CD4-positive, alpha-beta T cell (primary cell): ENCODE measurements around the gene P4HTM. TPM values are rescaled to one million over a fixed set of nuclear protein-coding genes. Genes with fewer than 3 reads are reported as not detected.

Experiments
- ATAC-seq: fragments of 200-7000 bp; cut with Tn5 transposase; one replicate; pipeline ENCODE4 v1.10.0; 2022; ENCODE audit warnings: mild to moderate bottlenecking; ENCODE audit not compliant: poor library complexity
- CTCF ChIA-PET: fragments of 350-600 bp; sonication (Branson Sonifier 250); formaldehyde crosslinking; loops from one replicate; lab custom pipeline; 2021; ENCODE audit warnings: antibody characterized with exemption, inconsistent platforms; lab: Charles Lee
- POLR2A ChIA-PET: fragments of 350-600 bp; sonication (Branson Sonifier 250); formaldehyde crosslinking; loops from one replicate; lab custom pipeline; 2021; ENCODE audit warnings: antibody characterized with exemption, inconsistent platforms; lab: Charles Lee
- DNase-seq, 14 experiments: peaks; one replicate each; pipeline ENCODE4 v3.0.0-alpha.2; 2013 to 2020; ENCODE audit warnings: mixed read lengths in 2 of 14
- H3K27ac ChIP-seq, 2 donors: one replicate each; pipeline versions ENCODE4 v1.5.1 to v1.7.0; 2013; ENCODE audit warnings: low read length in 2 of 2, low read depth in 1 of 2, mild to moderate bottlenecking in 1 of 2
- H3K27me3 ChIP-seq, 2 experiments: 1 replicate in 1 of 2; 2 replicates in 1 of 2; pipeline versions ENCODE4 v1.6.1 to v1.7.0; 2013; ENCODE audit warnings: low read length in 2 of 2, control low read depth in 1 of 2, mild to moderate bottlenecking in 1 of 2, moderate library complexity in 1 of 2; ENCODE audit not compliant: insufficient read depth in 2 of 2, control insufficient read depth in 1 of 2
- H3K36me3 ChIP-seq: one replicate; pipeline ENCODE4 v1.6.1; 2013; ENCODE audit warnings: low read length, control low read depth; ENCODE audit not compliant: insufficient read depth
- H3K4me1 ChIP-seq: one replicate; pipeline ENCODE4 v1.6.1; 2013; ENCODE audit warnings: low read length, control low read depth; ENCODE audit not compliant: insufficient read depth
- H3K4me3 ChIP-seq: one replicate; pipeline ENCODE4 v1.5.1; 2013; ENCODE audit warnings: mild to moderate bottlenecking, low read length, moderate library complexity
- H3K9me3 ChIP-seq, 2 experiments: 1 replicate in 1 of 2; 2 replicates in 1 of 2; pipeline versions ENCODE4 v1.6.1 to v1.7.0; 2013; ENCODE audit warnings: low read length in 2 of 2, mild to moderate bottlenecking in 2 of 2, control low read depth in 1 of 2, moderate library complexity in 1 of 2; ENCODE audit not compliant: control insufficient read depth in 1 of 2, insufficient read depth in 1 of 2
- H3K27ac Mint-ChIP-seq: one replicate; pipeline ENCODE4 v1.8.0; 2020; ENCODE audit warnings: mixed read lengths
- H3K27me3 Mint-ChIP-seq: one replicate; pipeline ENCODE4 v1.8.0; 2021; ENCODE audit warnings: mixed read lengths
- H3K36me3 Mint-ChIP-seq: one replicate; pipeline ENCODE4 v1.8.0; 2021; ENCODE audit warnings: low read depth, mixed read lengths
- H3K4me1 Mint-ChIP-seq: one replicate; pipeline ENCODE4 v1.8.0; 2021; ENCODE audit warnings: low read depth, mixed read lengths
- H3K4me3 Mint-ChIP-seq: one replicate; pipeline ENCODE4 v1.8.0; 2020; ENCODE audit warnings: mild to moderate bottlenecking, mixed read lengths
- H3K9me3 Mint-ChIP-seq: one replicate; pipeline ENCODE4 v1.8.0; 2020; ENCODE audit warnings: mixed read lengths
- CTCF ChIP-seq: fragments of 200-600 bp; IDR thresholded peaks from one replicate; pipeline ENCODE4 v1.8.0; 2022; ENCODE audit warnings: antibody characterized with exemption, mild to moderate bottlenecking
- intact Hi-C, 2 experiments: fragments of 100-400 bp; cut with DNase I in 1 of 2; cut with micrococcal nuclease in 1 of 2; formaldehyde crosslinking; loops; one replicate each; pipeline versions ENCODE4 v1.15.1 to v1.9.0; 2023 to 2025; cut with DNase I, micrococcal nuclease
- polyA plus RNA-seq, 2 donors: library from polyadenylated mRNA; unstranded; fragments of 120-200 nt; gene quantifications; one replicate each; pipeline ENCODE4 v1.2.1, GENCODE V29; 2013
- total RNA-seq, 174 experiments: library from RNA in 2 of 174; stranded (reverse) in 2 of 174; gene quantifications; one replicate each; pipeline ENCODE4 v1.2.3 and lab custom pipeline; 2021 to 2026

Gene P4HTM
- total RNA-seq (10 to 100 TPM; 45.9 to 47.0 TPM), total RNA-seq (lab: John Stamatoyannopoulos, UW) (17.5 to 117 (median 61.4) reads per million in 172 experiments)
- polyA plus RNA-seq (2013, experiment 1 of 2) = 22.3 TPM
- 29.5 TPM for polyA plus RNA-seq (2013, experiment 2 of 2)

GRCh38 chr3:48989796-48990635 is at the start of gene P4HTM:
TSS of gene P4HTM (plus strand) at chr3:48990241. CDS start at chr3:48990257, 16 bp downstream.
- no peaks in the 10 kb centered on the region for H3K27me3 ChIP-seq
- peaks cover 17% of the 10 kb centered on the region for H3K36me3 ChIP-seq
- H3K4me3 Mint-ChIP-seq = peak within 1 kb of the TSS; percentile 96
- ATAC-seq (peak; percentile 60), DNase-seq (peak; percentile 45 to 88 (median 73))
- H3K9me3 Mint-ChIP-seq = no peaks in the 10 kb centered on the region
- CTCF ChIA-PET = interaction anchor here (0.7 to 6.6 kb wide), 7 partner anchors 17 to 350 kb away, joined by 3 to 100 read pairs (median 16); partner anchors contain the start of genes DALRD3, IMPDH2, NDUFAF3 and WDR6
- peak within 1 kb of the TSS; percentile 81 for H3K4me3 ChIP-seq
- peak within 1 kb of the TSS; percentile 71 to 72 for H3K27ac ChIP-seq
- H3K9me3 ChIP-seq = no peaks in the 10 kb centered on the region
- no peaks in the 10 kb centered on the region for H3K27me3 Mint-ChIP-seq
- H3K36me3 Mint-ChIP-seq = peaks cover 27% of the 10 kb centered on the region
- intact Hi-C loops = loop anchor here (2.0 to 10.0 kb wide), 6 partner anchors 17 to 455 kb away; partner anchors contain the start of genes IMPDH2 (in 2 of the 2), C3orf62 (in 1 of the 2), QRICH1 (in 1 of the 2) and WDR6 (in 1 of the 2)
- H3K27ac Mint-ChIP-seq = peak within 1 kb of the TSS; percentile 94
- peaks cover 40% of the 10 kb centered on the region for H3K4me1 Mint-ChIP-seq
- H3K4me1 ChIP-seq = peaks cover 48% of the 10 kb centered on the region
- POLR2A ChIA-PET = interaction anchor here (0.7 to 7.2 kb wide), 15 partner anchors 18 to 350 kb away, joined by 3 to 146 read pairs (median 5); partner anchors contain the start of genes DALRD3, IMPDH2, NDUFAF3 and QRICH1
- peak; percentile 39 for TF ChIP-seq CTCF

- ATAC-seq (no peak), DNase-seq (no peak)
- H3K36me3 Mint-ChIP-seq = peaks cover 39% of the 10 kb centered on the region
- peaks cover 34% of the 10 kb centered on the region for H3K4me1 Mint-ChIP-seq
- H3K27ac Mint-ChIP-seq = peak overlapping the region; percentile 69
- intact Hi-C loops = no loop called here
- Histone ChIP-seq H3K4me3 (no peak overlapping the region), H3K27me3 (no peaks in the 10 kb centered on the region), H3K36me3 (peaks cover 9% of the 10 kb centered on the region), H3K4me1 (peaks cover 4% of the 10 kb centered on the region), H3K27ac (no peak overlapping the region), H3K9me3 (no peaks in the 10 kb centered on the region)
- no peak for TF ChIP-seq CTCF
- CTCF ChIA-PET = no interaction called here
- POLR2A ChIA-PET = no interaction called here
- no peaks in the 10 kb centered on the region for H3K27me3 Mint-ChIP-seq
- no peak overlapping the region for H3K4me3 Mint-ChIP-seq
- H3K9me3 Mint-ChIP-seq = no peaks in the 10 kb centered on the region
These were observed 44.6 kb upstream of the P4HTM start for GRCh38 chr3:48945432-48945831.

- ATAC-seq (no peak), DNase-seq (no peak)
- Histone ChIP-seq H3K4me3 (no peak overlapping the region), H3K27me3 (no peaks in the 10 kb centered on the region), H3K9me3 (no peaks in the 10 kb centered on the region), H3K27ac (no peak overlapping the region), H3K4me1 (peaks cover 4% of the 10 kb centered on the region), H3K36me3 (peaks cover 9% of the 10 kb centered on the region)
- Mint-ChIP-seq H3K36me3 (peaks cover 39% of the 10 kb centered on the region), H3K27me3 (no peaks in the 10 kb centered on the region), H3K9me3 (no peaks in the 10 kb centered on the region), H3K27ac (peak overlapping the region; percentile 69), H3K4me3 (no peak overlapping the region), H3K4me1 (peaks cover 34% of the 10 kb centered on the region)
- intact Hi-C loops = no loop called here
- CTCF ChIA-PET = no interaction called here
- POLR2A ChIA-PET = interaction anchor here (0.6 kb wide), 1 partner anchor 13 kb away, joined by 3 read pairs; no protein-coding TSS in a partner anchor
- no peak for TF ChIP-seq CTCF
These were observed 44.0 kb upstream of the P4HTM start for GRCh38 chr3:48945891-48946549.
